Measurements from ENCODE around the gene NRN1L.

- TF ChIP-seq POLR2AphosphoS5 (IDR thresholded peaks at IDR 0.05) = peak; percentile 78 to 87
- peak in 1 of 6 experiments; percentile 34 for TF ChIP-seq CTCF (IDR thresholded peaks at IDR 0.05)
These were observed 11.9 kb upstream of the NRN1L start, which contains the start of gene EDC4 for GRCh38 chr16:67872631-67873434.

Measured in upper lobe of left lung (tissue), 4 donors.